CD4-positive, alpha-beta T cell (primary cell): ENCODE results near the gene CPNE7. TPM values are rescaled to one million over a fixed set of nuclear protein-coding genes. Genes with fewer than 3 reads are reported as not detected.
A peak's percentile ranks its signal among the peaks of the same experiment; 100 is the strongest.
"Not testable (repeated sequence)": the region's sequence is repeated elsewhere in the genome, so short reads cannot be mapped to it uniquely, and the experiment has no call there.

ENCODE experiments used
- ATAC-seq: fragments of 200-7000 bp; cut with Tn5 transposase; one replicate; pipeline ENCODE4 v1.10.0; 2022; ENCODE audit warnings: mild to moderate bottlenecking; ENCODE audit not compliant: poor library complexity
- CTCF ChIA-PET: fragments of 350-600 bp; sonication (Branson Sonifier 250); formaldehyde crosslinking; loops from one replicate; lab custom pipeline; 2021; ENCODE audit warnings: antibody characterized with exemption, inconsistent platforms; lab: Charles Lee
- POLR2A ChIA-PET: fragments of 350-600 bp; sonication (Branson Sonifier 250); formaldehyde crosslinking; loops from one replicate; lab custom pipeline; 2021; ENCODE audit warnings: antibody characterized with exemption, inconsistent platforms; lab: Charles Lee
- DNase-seq, 14 experiments: peaks; one replicate each; pipeline ENCODE4 v3.0.0-alpha.2; 2013 to 2020; ENCODE audit warnings: mixed read lengths in 2 of 14
- H3K27ac ChIP-seq, 2 donors: one replicate each; pipeline versions ENCODE4 v1.5.1 to v1.7.0; 2013; ENCODE audit warnings: low read length in 2 of 2, low read depth in 1 of 2, mild to moderate bottlenecking in 1 of 2
- H3K27me3 ChIP-seq, 2 experiments: 1 replicate in 1 of 2; 2 replicates in 1 of 2; pipeline versions ENCODE4 v1.6.1 to v1.7.0; 2013; ENCODE audit warnings: low read length in 2 of 2, control low read depth in 1 of 2, mild to moderate bottlenecking in 1 of 2, moderate library complexity in 1 of 2; ENCODE audit not compliant: insufficient read depth in 2 of 2, control insufficient read depth in 1 of 2
- H3K36me3 ChIP-seq: one replicate; pipeline ENCODE4 v1.6.1; 2013; ENCODE audit warnings: low read length, control low read depth; ENCODE audit not compliant: insufficient read depth
- H3K4me1 ChIP-seq: one replicate; pipeline ENCODE4 v1.6.1; 2013; ENCODE audit warnings: low read length, control low read depth; ENCODE audit not compliant: insufficient read depth
- H3K4me3 ChIP-seq: one replicate; pipeline ENCODE4 v1.5.1; 2013; ENCODE audit warnings: mild to moderate bottlenecking, low read length, moderate library complexity
- H3K9me3 ChIP-seq, 2 experiments: 1 replicate in 1 of 2; 2 replicates in 1 of 2; pipeline versions ENCODE4 v1.6.1 to v1.7.0; 2013; ENCODE audit warnings: low read length in 2 of 2, mild to moderate bottlenecking in 2 of 2, control low read depth in 1 of 2, moderate library complexity in 1 of 2; ENCODE audit not compliant: control insufficient read depth in 1 of 2, insufficient read depth in 1 of 2
- H3K27ac Mint-ChIP-seq: one replicate; pipeline ENCODE4 v1.8.0; 2020; ENCODE audit warnings: mixed read lengths
- H3K27me3 Mint-ChIP-seq: one replicate; pipeline ENCODE4 v1.8.0; 2021; ENCODE audit warnings: mixed read lengths
- H3K36me3 Mint-ChIP-seq: one replicate; pipeline ENCODE4 v1.8.0; 2021; ENCODE audit warnings: low read depth, mixed read lengths
- H3K4me1 Mint-ChIP-seq: one replicate; pipeline ENCODE4 v1.8.0; 2021; ENCODE audit warnings: low read depth, mixed read lengths
- H3K4me3 Mint-ChIP-seq: one replicate; pipeline ENCODE4 v1.8.0; 2020; ENCODE audit warnings: mild to moderate bottlenecking, mixed read lengths
- H3K9me3 Mint-ChIP-seq: one replicate; pipeline ENCODE4 v1.8.0; 2020; ENCODE audit warnings: mixed read lengths
- intact Hi-C, 2 experiments: fragments of 100-400 bp; cut with DNase I in 1 of 2; cut with micrococcal nuclease in 1 of 2; formaldehyde crosslinking; loops; one replicate each; pipeline versions ENCODE4 v1.15.1 to v1.9.0; 2023 to 2025; cut with DNase I, micrococcal nuclease
- total RNA-seq, 174 experiments: library from RNA in 2 of 174; stranded (reverse) in 2 of 174; gene quantifications; one replicate each; pipeline ENCODE4 v1.2.3 and lab custom pipeline; 2021 to 2026
- TF ChIP-seq, protein P1 (sequence below): fragments of 200-600 bp; IDR thresholded peaks from one replicate; pipeline ENCODE4 v1.8.0; 2022; ENCODE audit warnings: antibody characterized with exemption, mild to moderate bottlenecking

CPNE7 gene
- total RNA-seq, 2 experiments from 2014 or later = 1.0 to 1.3 TPM

DNA sequence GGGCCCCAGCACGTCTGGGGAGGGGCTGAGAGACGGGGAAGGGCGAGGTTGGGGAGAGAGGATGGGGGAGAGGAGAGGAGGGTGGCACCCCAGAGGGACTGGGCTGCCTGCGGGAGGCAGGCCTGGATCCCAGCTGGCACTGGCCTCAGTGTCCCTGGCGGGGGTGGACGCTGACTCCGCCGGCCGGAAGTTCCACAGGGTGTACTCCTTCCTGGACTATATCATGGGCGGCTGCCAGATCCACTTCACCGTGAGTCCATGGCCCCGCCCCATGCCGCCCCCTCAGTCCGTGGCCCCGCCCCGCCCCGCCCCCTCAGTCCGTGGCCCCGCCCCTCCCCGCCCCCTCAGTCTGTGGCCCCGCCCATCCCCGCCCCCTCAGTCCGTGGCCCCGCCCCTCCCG is 11.3 kb downstream of the CPNE7 start:
- ChIA-PET POLR2A (no interaction called here), CTCF (no interaction called here)
- Histone ChIP-seq H3K27ac (no peak overlapping the region), H3K27me3 (no peaks in the 10 kb centered on the region), H3K36me3 (no peaks in the 10 kb centered on the region), H3K4me1 (no peaks in the 10 kb centered on the region), H3K4me3 (no peak overlapping the region), H3K9me3 (peaks cover 0 to 4% of the 10 kb centered on the region in 2 experiments)
- no peaks in the 10 kb centered on the region for H3K36me3 Mint-ChIP-seq
- intact Hi-C loops = no loop called here
- H3K4me3 Mint-ChIP-seq = no peak overlapping the region
- H3K27me3 Mint-ChIP-seq = no peaks in the 10 kb centered on the region
- TF ChIP-seq, protein P1, sequence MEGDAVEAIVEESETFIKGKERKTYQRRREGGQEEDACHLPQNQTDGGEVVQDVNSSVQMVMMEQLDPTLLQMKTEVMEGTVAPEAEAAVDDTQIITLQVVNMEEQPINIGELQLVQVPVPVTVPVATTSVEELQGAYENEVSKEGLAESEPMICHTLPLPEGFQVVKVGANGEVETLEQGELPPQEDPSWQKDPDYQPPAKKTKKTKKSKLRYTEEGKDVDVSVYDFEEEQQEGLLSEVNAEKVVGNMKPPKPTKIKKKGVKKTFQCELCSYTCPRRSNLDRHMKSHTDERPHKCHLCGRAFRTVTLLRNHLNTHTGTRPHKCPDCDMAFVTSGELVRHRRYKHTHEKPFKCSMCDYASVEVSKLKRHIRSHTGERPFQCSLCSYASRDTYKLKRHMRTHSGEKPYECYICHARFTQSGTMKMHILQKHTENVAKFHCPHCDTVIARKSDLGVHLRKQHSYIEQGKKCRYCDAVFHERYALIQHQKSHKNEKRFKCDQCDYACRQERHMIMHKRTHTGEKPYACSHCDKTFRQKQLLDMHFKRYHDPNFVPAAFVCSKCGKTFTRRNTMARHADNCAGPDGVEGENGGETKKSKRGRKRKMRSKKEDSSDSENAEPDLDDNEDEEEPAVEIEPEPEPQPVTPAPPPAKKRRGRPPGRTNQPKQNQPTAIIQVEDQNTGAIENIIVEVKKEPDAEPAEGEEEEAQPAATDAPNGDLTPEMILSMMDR = no peak
- H3K9me3 Mint-ChIP-seq = no peaks in the 10 kb centered on the region
- peak; percentile 46 for ATAC-seq
- H3K4me1 Mint-ChIP-seq = no peaks in the 10 kb centered on the region
- H3K27ac Mint-ChIP-seq = no peak overlapping the region
- peak in 2 of 14 experiments; percentile 53 to 55 for DNase-seq

- intact Hi-C loops, H3K9me3 Mint-ChIP-seq, CTCF ChIA-PET: not testable (repeated sequence)
These were observed 12.1 kb downstream of the CPNE7 start for GRCh38 chr16:89587676-89588075.

GRCh38 chr16:89588413-89589109 is 13.0 kb downstream of the CPNE7 start:
- POLR2A ChIA-PET = no interaction called here
- no peak overlapping the region for H3K4me3 Mint-ChIP-seq
- DNase-seq (no peak), ATAC-seq (no peak)
- H3K4me1 Mint-ChIP-seq = peaks cover 3% of the 10 kb centered on the region
- no peak overlapping the region for H3K4me3 ChIP-seq
- no peaks in the 10 kb centered on the region for H3K9me3 Mint-ChIP-seq
- H3K9me3 ChIP-seq = peaks cover 0 to 4% of the 10 kb centered on the region in 2 experiments
- no peaks in the 10 kb centered on the region for H3K36me3 ChIP-seq
- no peaks in the 10 kb centered on the region for H3K27me3 Mint-ChIP-seq
- no peak overlapping the region for H3K27ac ChIP-seq
- CTCF ChIA-PET = interaction anchor here (0.6 kb wide), 1 partner anchor 316 kb away, joined by 3 read pairs; no protein-coding TSS in a partner anchor
- H3K27me3 ChIP-seq = no peaks in the 10 kb centered on the region
- H3K36me3 Mint-ChIP-seq = no peaks in the 10 kb centered on the region
- H3K4me1 ChIP-seq = peaks cover 13% of the 10 kb centered on the region
- intact Hi-C loops = no loop called here
- no peak overlapping the region for H3K27ac Mint-ChIP-seq
- TF ChIP-seq, protein P1 = no peak

More at GRCh38 chr16:89587676-89588075, 12.1 kb downstream of the CPNE7 start:
- H3K36me3 ChIP-seq, H3K9me3 ChIP-seq, H3K27ac ChIP-seq, H3K4me3 Mint-ChIP-seq, H3K4me3 ChIP-seq, H3K36me3 Mint-ChIP-seq, H3K4me1 ChIP-seq, H3K27me3 ChIP-seq, DNase-seq, H3K4me1 Mint-ChIP-seq, ATAC-seq, POLR2A ChIA-PET, H3K27me3 Mint-ChIP-seq, H3K27ac Mint-ChIP-seq: not testable (repeated sequence)
